KMS-11 (cell line): ENCODE data around the gene CRKL.

Source experiments
- H2AFZ ChIP-seq: fragments of 200-600 bp; sonication (generic); 2 replicates; pipeline ENCODE4 v1.6.1; 2016; ENCODE audit warnings: antibody characterized with exemption, mixed run types, low read depth
- H3K27ac ChIP-seq: fragments of 200-600 bp; sonication (generic); 2 replicates; pipeline ENCODE4 v1.6.1; 2016; ENCODE audit warnings: mild to moderate bottlenecking, mixed run types
- H3K27me3 ChIP-seq: fragments of 200-600 bp; sonication (generic); 2 replicates; pipeline ENCODE4 v1.6.1; 2017; ENCODE audit warnings: mild to moderate bottlenecking, low read depth, mixed run types, moderate library complexity; ENCODE audit not compliant: insufficient read depth
- H3K36me3 ChIP-seq: fragments of 200-600 bp; sonication (generic); 2 replicates; pipeline ENCODE4 v1.6.1; 2017; ENCODE audit warnings: mild to moderate bottlenecking, mixed run types; ENCODE audit not compliant: insufficient read depth
- H3K4me1 ChIP-seq: fragments of 200-600 bp; sonication (generic); 2 replicates; pipeline ENCODE4 v1.6.1; 2016; ENCODE audit warnings: mild to moderate bottlenecking, low read depth, mixed run types; ENCODE audit not compliant: poor library complexity, severe bottlenecking
- H3K4me2 ChIP-seq: fragments of 200-600 bp; sonication (generic); 2 replicates; pipeline ENCODE4 v1.7.0; 2016; ENCODE audit warnings: mild to moderate bottlenecking, mixed run types
- H3K4me3 ChIP-seq: fragments of 200-600 bp; sonication (generic); IDR thresholded peaks from 2 replicates; pipeline ENCODE4 v1.6.1; 2017; ENCODE audit warnings: low read depth, low read length, mixed read lengths; ENCODE audit not compliant: insufficient read depth
- H3K79me2 ChIP-seq: fragments of 200-600 bp; sonication (generic); 2 replicates; pipeline ENCODE4 v1.6.1; 2016; ENCODE audit warnings: low read depth, mixed run types; ENCODE audit not compliant: insufficient read depth
- H3K9ac ChIP-seq: fragments of 200-600 bp; sonication (generic); 2 replicates; pipeline ENCODE4 v1.6.1; 2016; ENCODE audit warnings: mild to moderate bottlenecking, mixed run types
- H4K20me1 ChIP-seq: fragments of 200-600 bp; sonication (generic); 2 replicates; pipeline ENCODE4 v1.6.1; 2016; ENCODE audit warnings: mild to moderate bottlenecking, mixed run types; ENCODE audit not compliant: insufficient read depth
- CTCF ChIP-seq: fragments of 200-600 bp; sonication (generic); conservative IDR thresholded peaks from 2 replicates; pipeline ENCODE4 v1.6.1; 2017; ENCODE audit warnings: low read depth, mild to moderate bottlenecking, antibody characterized with exemption, low read length, moderate library complexity, mixed read lengths

CRKL gene

DNA sequence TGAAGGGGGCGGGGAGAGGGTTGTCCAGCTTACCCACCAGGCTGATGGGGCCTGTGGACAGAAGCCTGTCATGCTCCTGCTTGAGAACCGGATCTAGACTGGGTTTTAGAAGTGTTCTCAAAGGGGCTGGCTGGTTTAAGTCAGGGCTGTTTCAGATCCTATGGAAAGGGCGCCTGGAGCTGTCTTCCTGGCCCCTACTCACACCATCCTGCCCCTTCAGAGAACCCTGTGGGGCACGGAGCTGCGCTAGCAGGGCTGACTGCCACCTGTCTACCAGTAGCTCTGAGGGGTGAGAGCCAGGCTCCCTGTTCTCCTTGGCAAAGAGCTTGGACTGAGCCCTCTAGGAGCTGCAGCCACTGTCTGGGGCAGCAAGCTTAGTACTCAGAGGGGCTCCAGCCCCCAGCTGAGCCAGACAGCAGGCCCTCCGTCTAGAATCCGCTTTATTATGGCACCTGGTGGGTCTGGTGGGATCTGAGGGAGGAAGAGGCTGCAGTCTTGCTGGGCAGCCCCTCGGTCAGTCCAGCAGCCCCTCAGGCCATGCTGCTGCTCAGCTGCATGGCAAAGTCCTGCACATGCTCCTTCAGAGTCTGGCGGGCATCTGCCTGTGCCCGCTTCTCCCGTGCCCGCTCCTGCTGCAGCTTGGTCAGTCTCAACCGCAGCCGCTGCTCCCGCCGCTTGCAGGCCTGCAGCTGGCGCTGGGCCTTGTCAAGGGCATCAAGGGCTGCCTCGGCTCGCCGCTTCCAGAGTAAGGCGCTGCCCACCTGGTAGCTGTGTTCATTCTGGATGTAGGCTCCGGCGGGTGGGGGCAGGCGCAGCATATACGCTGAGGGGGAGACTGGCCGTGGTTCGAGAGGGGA lies 82.4 kb downstream of the CRKL start:
- H3K79me2 ChIP-seq, result peaks cover 23% of the 10 kb centered on the region; the same call in 1 of the 2 replicates
- no peak overlapping the region for H2AFZ ChIP-seq
- no peak overlapping the region for H3K27ac ChIP-seq
- H3K9ac ChIP-seq, result no peak overlapping the region; the same call in 1 of the 2 replicates
- no peak for TF ChIP-seq CTCF
- no peaks in the 10 kb centered on the region for H4K20me1 ChIP-seq
- H3K27me3 ChIP-seq, result no peaks in the 10 kb centered on the region
- H3K4me3 ChIP-seq, result no peak overlapping the region
- H3K4me2 ChIP-seq, result peak overlapping the region; percentile 69; the same call in 1 of the 2 replicates
- H3K4me1 ChIP-seq, result peaks cover 18% of the 10 kb centered on the region
- no peaks in the 10 kb centered on the region for H3K36me3 ChIP-seq

GRCh38 chr22:21000207-21000986 lies 83.2 kb downstream of the CRKL start:
- Histone ChIP-seq H3K27ac (peak overlapping the region; percentile 94), H3K4me2 (peak overlapping the region; percentile 69), H3K4me3 (peak overlapping the region; percentile 52), H2AFZ (no peak overlapping the region), H3K36me3 (no peaks in the 10 kb centered on the region), H3K4me1 (peaks cover 18% of the 10 kb centered on the region), H4K20me1 (no peaks in the 10 kb centered on the region), H3K79me2 (peaks cover 23% of the 10 kb centered on the region; the same call in 1 of the 2 replicates), H3K27me3 (no peaks in the 10 kb centered on the region), H3K9ac (peak overlapping the region; percentile 92; the same call in 1 of the 2 replicates)
- TF ChIP-seq CTCF, result no peak

DNA sequence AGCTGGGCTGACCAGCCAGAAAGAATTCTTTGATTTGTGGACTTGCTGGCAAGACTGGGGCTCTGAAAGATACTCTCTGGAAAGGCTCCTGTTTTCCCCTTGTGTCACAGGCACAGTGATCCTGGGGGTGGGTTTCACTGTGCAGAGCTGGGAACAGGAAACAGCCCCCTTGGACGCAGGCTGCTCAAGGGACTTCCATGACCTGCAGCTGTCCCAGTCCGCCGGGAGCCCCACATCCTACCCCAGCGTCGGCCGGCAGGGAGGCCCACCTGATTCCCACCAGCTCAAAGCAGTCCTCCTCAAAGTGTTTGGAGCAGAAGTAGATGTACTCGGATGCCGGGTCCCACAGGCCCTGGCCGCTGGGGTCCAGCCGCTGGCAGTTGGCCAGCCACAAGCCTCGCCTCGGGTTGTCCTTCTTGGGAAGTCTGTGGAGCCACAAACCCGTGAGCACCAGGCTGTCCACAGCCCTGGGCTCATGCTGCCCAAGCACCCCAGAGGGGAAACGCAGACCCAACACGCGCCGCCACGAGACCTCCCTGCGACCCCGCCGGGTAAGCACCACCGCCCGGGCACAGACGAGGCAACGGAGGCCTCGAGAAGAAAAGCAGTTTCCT lies 83.9 kb downstream of the CRKL start:
- peak overlapping the region; percentile 94 for H3K27ac ChIP-seq
- peaks cover 18% of the 10 kb centered on the region for H3K4me1 ChIP-seq
- H3K4me3 ChIP-seq, result peak overlapping the region; percentile 52
- H3K36me3 ChIP-seq, result no peaks in the 10 kb centered on the region
- H3K4me2 ChIP-seq, result peak overlapping the region; percentile 69
- TF ChIP-seq CTCF, result no peak
- no peaks in the 10 kb centered on the region for H3K27me3 ChIP-seq
- H3K9ac ChIP-seq, result peak overlapping the region; percentile 92
- peak overlapping the region; percentile 87 for H2AFZ ChIP-seq
- peaks cover 23% of the 10 kb centered on the region; the same call in 1 of the 2 replicates for H3K79me2 ChIP-seq
- no peaks in the 10 kb centered on the region for H4K20me1 ChIP-seq

- Histone ChIP-seq H3K79me2 (peaks cover 23% of the 10 kb centered on the region; the same call in 1 of the 2 replicates), H3K4me1 (peaks cover 18% of the 10 kb centered on the region), H3K4me2 (peak within 1 kb of the TSS; percentile 99), H3K36me3 (no peaks in the 10 kb centered on the region), H3K27ac (peak within 1 kb of the TSS; percentile 94), H2AFZ (peak within 1 kb of the TSS; percentile 87), H3K9ac (peak within 1 kb of the TSS; percentile 92), H3K4me3 (peak within 1 kb of the TSS; percentile 52), H3K27me3 (no peaks in the 10 kb centered on the region), H4K20me1 (no peaks in the 10 kb centered on the region)
- no peak for TF ChIP-seq CTCF
These were observed 84.6 kb downstream of the CRKL start, which contains the start of gene THAP7 for GRCh38 chr22:21001601-21002325. Gene THAP7, minus strand, starts transcription at chr22:21002118. Its CDS starts 207 bp downstream, at chr22:21001911.
